Stimulated activated naive CD8-positive, alpha-beta T cell treated with anti-CD3 and anti-CD28 coated beads, Interleukin-15, Interleukin-2, amounts not matched to agents 100 U/mL and 50 U/mL, for 24 hours (primary cell): Measurements from ENCODE around the gene C3.
"Not testable (repeated sequence)": the region's sequence is repeated elsewhere in the genome, so short reads cannot be mapped to it uniquely, and the experiment has no call there.

Experiments
- ATAC-seq: fragments of 150-1000 bp; cut with Tn5 transposase; one replicate; pipeline ENCODE4 v1.10.0; 2021
- DNase-seq: peaks from one replicate; pipeline ENCODE4 v3.0.0; 2021

The C3 gene

DNA sequence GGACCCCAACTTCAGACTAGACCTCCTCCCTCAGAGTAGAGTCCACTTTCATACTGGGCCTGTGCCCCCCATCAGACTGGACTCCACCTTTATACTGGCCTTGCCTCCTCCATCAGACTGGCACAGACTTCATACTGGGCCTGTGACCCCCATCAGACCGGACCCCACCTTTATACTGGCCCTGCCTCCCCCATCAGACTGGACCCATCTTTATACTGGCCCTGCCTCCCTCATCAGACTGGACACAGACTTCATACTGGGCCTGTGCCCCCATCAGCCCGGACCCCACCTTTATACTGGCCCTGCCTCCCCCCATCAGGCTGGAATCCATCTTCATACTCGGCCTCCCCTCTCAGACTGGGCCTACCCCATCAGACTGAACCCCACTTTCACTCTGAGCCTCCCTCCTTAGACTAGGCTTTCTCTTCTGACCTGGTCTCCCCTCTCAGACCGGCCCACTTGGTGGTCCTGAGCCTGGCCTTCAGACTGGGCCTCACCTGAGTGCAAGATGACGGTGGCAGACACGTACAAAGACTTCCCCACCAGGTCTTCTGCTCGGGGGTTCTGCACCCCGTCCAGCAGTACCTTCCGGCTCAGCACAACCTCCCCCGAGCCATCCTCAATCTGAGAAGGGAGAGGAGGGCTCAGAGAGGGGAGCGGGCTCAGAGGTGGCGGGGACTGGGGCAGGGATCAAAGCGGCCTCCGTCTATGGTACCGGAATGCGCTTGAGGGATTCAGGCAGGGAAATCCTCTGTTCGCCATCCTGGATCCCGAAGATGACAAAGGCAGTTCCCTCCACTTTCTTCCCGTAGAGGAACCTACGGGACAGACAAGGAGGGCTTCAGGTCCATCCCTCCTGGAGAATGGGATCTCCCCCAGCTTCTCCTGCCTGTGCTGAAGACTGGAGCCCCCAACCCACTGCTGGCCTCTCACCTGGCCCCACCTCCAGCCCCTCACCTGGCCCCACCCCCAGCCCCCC is 7.5 kb downstream of the C3 start:
- ATAC-seq, result no peak

DNA sequence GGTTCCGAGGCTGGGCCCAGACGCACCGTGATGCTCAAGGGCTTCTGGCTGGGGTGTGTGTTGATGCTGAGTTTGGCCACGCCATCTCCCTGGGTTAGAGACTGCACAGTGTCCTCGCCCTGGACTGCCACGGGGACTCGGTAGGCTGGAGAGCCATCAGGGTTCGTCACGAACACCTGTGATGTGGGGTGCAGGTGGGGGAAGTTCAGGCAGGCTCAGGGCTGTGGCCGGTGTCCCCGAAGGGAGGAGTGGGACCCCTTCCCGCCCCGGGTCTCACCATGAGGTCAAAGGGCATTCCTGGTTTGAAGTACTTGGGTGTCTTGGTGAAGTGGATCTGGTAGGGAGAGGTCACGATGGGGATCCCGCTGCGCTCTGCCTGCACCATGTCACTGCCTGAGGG is 8.2 kb downstream of the C3 start:
- no peak for ATAC-seq

More for the DNA sequence above, 7.5 kb downstream of the C3 start:
- DNase-seq, result no peak

DNA sequence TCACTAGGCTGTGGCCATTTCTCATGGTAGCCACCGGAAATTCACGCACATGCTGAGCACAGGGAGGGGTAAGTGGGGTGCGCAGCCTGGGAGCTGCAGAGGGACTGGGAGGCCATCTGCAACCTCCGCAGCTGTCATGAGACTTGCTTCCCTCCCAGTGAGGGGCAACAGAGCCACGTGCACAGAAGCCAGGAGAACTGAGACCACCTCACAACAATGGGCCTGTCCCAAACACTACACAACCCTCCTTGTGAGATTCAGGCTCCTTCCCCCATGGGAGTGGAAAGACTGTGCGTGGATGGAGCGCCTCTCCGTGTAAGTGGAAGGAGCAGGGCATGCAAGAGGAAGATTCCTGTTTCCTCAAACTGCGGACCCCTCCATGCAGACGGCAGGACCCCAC is 8.8 kb downstream of the C3 start:
- ATAC-seq, result no peak
- no peak for DNase-seq

More for the DNA sequence above, 8.2 kb downstream of the C3 start:
- DNase-seq, result no peak

DNA sequence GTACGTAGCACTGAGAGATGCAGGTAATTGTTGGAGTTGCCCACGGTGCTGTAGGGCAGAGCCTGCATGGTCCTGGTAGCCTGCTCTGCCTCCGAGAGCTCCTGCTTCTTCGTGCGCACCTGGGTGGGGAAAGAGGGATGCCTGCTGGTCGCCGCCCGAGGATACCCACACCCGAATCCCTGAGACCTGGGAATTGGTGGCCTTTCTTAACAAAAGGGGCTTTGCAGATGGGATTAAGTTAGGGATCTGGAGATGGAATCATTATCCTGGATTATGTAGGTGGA is 9.4 kb downstream of the C3 start:
- DNase-seq (no peak), ATAC-seq (no peak)

DNA sequence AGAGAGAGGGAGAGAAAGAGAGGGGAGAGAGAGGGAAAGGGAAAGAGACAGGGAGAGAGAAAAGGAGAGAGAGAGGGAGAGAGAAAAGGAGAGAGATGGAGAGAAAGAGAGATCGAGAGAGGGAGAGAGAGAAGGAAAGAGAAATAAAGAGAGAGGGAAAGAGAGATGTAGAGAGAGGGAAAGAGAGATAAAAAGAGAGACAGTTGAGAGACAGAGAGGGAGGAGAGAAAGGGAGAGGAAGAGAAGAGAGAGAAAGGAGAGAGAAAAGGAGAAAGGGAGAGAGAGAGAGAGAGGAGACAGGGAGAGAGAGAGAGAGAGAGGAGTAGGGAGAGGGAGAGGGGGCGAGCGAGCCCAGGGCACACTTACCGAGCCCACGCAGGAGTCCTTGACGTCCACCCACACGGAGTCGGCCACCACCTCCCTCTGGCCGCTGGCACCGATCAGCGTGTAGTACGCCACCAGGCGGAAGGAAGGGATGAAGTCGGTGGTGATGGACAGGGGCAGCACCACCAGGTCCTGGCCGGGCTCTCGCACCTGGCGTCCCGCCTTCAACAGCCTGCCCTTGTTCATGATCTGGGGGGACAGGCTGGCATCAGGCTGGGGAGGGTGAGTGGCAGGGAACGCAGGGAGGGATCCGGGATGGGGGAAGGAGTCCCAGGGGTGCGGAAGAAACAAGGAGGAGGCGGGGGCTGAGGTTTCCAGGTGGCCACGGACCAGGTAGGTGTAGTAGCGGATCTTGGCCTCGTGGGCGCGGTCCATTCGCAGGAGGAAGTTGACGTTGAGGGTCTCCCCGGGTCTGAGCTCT is 10.0 kb downstream of the C3 start:
- peak; percentile 27 for DNase-seq
- no peak for ATAC-seq

DNA sequence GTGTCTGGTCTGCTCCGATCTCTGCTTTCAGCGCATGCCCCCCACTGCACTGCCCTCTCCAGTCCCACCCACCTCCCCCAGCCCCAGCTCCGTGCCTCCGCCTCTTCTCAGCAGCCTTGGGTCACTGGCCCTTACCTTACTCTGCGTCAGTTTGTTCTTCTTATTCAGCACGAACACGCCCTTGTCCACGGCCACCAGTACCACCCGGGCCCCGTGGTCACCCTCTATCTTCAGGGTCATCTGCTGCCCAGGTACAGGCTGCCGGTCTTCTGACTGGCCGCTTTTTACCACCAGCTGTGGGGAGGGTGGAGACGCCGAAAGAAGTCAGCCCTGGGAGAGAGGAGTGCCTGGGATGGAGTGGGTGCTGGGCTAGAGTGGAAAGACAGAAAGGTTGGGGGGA is 10.9 kb downstream of the C3 start:
- no peak for DNase-seq

DNA sequence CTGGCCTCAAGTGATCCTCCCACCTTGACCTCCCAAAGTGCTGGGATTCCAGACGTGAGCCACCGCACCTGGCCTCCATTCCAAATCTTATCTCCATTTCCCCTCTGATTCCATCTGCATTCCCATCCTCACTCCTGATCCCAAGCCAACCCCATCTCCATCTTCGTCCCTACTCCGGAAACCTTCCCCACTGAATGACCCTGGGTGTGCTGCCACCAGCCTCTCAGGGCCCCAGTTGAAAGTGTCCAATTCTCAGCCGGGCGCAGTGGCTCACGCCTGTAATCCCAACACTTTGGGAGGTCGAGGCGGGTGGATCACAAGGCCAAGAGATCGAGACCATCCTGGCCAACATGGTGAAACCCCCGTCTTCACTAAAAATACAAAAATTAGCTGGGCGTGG is 11.5 kb downstream of the C3 start:
- not testable (repeated sequence) for DNase-seq, ATAC-seq

More for the DNA sequence above, 10.9 kb downstream of the C3 start:
- no peak for ATAC-seq

DNA sequence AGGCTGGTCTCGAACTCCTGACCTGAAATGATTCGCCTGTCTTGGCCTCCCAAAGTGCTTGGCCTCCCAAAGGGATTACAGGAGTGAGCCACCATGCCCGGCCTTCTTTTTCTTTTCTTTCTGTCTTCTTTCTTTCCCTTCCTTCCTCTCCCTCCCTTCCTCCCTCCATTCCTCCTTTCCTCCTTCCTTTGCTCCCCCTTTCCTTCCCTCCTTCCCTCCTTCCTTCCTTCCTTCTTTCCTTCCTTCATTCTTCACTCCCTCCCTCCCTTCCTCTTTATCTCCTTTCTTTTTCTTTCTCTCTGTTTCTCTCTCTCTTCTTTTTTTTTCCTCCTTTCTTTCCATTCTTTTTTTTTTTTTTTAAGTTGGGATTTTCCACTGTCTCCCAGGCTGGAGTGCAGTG is 12.1 kb downstream of the C3 start:
- DNase-seq (no peak), ATAC-seq (no peak)

DNA sequence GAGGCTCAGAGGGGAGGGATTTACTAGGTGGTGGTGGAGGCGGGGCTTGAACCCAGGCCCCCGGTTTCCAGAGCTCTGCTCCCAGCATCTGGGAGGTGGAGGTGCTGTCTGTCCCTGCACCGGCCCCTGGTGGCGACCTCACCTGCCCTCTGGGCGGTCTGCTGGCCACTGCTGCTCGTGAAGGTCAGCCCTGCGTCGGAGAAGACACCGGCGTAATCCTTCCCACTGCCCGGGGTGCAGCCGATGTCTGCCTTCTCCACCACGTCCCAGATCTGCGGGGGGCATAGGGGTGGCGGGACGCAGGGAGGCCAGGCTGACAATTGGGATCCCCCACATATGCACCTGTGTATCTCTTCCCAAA is 12.8 kb downstream of the C3 start:
- ATAC-seq, result no peak

DNA sequence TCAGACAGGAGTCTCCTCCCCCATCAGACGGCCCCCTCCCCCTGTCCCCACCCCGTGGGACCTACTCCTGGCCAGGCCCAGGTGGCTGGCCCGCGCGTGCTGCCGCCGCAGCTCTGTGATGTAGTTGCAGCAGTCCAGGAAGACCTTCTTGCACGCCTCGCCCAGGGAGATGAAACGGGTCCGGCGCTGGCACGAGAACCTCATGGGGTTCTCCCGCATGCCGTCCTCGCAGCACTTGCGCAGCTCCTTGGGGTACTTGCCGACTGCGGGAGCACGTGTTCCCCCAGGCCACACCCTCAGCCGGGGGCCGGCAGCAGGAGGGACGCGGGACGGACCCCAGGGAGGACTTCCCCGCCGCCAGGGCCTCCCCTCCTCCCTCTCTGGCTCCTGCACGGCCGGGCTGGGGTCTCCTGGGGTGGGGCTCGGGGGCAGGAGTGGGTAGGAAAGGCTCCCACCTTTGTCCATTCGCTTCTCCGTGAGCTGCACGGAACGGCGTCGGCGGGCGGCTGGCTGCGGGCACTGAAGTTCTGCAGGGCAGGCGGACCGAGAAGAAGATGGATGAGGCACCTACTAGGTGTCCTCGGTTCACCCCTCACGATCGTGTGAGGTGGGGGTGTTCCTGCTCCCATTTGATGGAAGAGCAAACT is 13.3 kb downstream of the C3 start:
- DNase-seq, result no peak

More for the DNA sequence above, 12.8 kb downstream of the C3 start:
- DNase-seq, result no peak

DNA sequence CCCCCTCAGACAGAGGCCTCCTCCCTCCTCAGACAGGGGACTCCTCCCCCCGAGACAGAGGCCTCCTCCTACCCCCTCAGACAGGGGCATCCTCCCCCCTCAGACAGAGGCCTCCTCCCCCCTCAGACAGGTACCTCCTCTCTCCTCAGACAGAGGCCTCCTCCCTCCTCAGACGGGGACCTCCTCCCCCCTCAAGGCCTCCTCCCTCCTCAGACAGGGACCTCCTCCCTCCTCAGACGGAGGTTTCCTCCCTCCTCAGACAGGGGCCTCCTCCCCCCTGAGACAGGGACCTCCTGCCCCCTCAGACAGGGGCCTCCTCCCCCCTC is 13.9 kb downstream of the C3 start:
- DNase-seq, result no peak
- ATAC-seq, result no peak

More for the DNA sequence above, 13.3 kb downstream of the C3 start:
- no peak for ATAC-seq

DNA sequence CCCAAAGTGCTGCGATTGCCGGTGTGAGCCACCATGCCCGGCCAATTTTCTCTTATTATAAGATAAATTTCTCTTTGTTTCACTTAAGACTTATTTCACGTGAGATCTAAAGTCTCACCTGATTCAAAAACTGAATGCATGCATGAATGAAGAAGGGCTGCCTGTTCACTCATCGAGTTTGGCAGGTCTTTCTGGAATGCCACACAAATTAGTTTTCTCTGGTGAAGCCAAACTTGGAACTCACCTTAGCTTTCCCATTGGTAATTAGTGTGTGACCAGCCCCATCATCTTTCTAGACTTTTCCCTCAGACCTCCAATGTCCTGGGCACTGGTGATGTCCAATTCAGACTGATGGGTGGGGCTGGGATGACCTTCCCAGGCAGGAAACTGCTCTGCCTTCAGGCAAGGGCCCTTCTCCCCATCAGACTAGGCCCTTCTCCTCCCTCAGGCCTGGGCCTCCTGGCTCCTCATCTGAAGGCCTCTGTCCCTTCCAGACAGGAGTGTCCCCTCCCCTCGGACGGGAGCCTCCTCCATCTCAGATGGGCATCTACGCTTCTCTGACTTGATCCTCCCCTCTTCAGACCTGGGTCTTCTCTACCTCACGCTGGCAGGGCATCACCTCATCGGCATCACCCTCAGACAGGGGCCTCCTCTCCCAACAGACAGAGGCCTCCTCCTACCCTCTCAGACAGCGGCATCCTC is 14.4 kb downstream of the C3 start:
- DNase-seq, result no peak
- no peak for ATAC-seq

DNA sequence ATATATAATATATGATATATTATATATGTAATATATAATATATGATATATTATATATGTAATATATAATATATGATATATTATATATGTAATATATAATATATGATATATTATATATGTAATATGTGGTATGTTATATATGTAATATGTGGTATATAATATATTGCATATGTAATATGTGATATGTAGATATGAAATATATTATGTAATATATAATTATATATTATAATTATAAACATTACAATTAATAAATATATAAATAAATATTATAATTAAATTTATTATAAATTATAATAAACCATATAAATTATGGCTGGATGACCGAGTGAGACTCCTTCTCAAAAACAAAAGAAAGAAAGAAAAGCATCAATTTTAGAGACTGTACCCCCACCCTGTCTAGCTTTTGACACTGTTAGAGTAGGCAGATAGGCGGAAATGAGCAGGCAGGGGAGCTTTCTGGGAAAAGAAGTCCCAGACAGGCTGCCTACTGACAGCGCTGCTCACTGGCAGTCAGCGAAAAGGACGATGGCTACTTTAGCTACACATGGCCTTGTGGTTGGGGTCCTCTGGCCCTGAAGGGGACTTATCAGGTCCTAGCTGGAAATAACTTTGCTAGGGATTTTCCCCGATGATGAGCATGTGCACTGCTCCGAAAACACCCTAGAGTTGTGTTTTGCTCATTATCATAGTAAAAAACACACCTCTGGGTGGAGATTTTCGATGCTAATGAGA is 19.7 kb downstream of the C3 start:
- ATAC-seq (no peak), DNase-seq (no peak)

DNA sequence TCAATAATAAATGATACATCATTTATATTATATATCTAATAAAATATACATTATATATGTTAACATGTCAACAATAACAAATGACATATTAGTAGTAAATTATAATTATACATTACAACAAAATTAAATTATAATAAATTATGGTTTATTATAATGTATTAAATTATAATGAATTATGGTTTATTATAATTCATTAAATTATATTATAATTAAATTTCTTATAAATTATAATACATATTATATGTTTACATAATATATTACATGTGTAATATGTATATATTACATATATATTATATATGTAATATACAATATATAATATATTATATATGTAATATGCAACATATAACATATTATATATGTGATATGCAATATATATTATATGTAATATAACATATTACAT is 20.5 kb downstream of the C3 start:
- DNase-seq (no peak), ATAC-seq (no peak)

DNA sequence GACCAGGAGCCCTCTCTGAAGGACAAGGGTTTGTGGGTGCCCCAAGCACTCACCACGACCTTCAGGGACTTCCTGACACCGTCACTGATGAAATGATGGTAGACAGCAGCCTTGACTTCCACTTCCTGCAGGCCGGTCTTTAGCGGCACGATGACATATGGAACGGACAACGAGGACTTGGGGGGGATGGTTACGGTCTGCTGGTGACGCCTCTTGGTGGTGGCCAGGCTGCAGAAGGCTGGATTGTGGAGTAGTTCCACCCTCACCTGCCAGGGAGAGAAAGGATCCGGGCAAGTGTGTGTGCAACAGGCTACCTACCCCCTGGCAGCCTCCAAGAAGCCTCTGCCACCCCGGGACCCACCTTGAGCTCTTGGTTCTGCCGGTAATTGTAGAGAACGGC is 23.2 kb downstream of the C3 start:
- DNase-seq (peak; percentile 23), ATAC-seq (no peak)

DNA sequence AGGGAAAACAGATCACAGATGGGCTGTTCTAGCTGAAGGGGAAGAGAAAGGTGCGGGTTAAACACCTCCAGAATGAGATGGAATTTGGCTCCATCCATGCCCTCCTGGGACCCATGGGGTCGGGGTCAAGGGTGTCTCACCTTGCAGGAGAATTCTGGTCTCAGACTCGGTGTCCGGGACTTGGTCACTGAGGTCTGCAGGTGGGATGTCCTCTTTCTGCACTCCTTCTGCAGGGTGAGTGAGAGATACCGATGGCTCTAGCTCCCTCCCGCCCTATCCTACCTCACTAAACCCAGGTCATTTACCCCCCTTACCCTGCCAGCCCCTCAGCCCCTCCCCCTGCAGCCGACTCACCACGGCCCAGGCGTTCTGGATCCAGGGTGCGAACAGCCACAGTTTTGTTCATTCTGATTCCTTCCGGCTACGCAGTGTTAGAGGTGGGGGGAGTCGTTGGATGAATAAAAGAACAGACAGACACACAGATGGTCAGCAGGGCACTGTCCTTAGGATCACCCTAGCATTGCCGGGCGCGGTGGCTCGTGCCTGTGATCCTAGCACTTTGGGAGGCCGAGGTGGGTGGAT is 24.1 kb downstream of the C3 start:
- no peak for DNase-seq
- no peak for ATAC-seq

DNA sequence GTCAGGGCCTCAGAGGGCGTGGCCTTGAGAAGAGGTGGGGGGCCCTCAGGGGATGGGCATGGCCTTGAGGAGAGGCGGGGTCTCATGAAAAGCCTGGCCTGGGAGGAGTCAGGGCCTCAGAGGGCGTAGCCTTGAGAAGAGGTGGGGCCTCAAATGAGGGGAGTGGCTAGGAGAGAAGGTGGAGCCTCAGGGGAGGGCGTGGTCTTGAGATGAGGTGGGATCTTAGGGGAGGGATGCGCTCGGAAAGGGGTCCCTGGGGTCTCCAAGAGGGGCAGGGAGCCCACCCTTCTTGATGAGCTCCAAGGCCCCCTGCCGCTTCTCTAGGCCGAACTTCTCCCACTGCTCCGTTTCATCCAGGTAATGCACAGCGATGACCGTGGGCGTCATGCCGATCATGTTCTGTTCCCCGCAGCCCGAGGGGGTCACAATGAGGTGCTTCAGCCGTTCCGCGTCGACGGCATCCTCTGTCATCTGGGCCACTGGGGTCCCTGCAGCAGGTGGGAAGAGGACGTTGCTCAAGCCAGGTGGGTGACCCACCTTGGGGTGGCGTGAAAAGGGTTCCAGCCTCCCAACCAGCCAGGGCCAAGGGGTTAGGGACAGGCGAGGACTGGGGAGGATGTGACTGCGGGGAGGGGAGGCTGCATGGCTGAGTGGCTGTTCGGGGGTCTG is 26.2 kb downstream of the C3 start:
- peak; percentile 75 for ATAC-seq

DNA sequence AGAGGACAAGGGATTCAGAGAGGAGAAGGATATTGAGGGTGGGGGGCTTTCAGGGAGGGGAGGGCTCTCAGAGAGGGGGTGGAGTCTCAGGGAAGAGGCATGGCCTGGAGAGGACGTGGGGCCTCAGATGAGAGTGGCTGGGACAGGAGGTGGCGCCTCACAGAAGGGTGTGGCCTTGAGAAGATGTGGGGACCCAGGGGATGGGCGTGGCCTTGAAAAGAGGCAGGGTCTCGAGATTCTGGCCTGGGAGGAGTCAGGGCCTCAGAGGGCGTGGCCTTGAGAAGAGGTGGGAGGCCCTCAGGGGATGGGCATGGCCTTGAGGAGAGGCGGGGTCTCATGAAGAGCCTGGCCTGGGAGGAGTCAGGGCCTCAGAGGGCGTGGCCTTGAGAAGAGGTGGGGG is 26.8 kb downstream of the C3 start:
- no peak for ATAC-seq
- DNase-seq, result no peak

More for the DNA sequence above, 26.2 kb downstream of the C3 start:
- DNase-seq, result peak; percentile 28

DNA sequence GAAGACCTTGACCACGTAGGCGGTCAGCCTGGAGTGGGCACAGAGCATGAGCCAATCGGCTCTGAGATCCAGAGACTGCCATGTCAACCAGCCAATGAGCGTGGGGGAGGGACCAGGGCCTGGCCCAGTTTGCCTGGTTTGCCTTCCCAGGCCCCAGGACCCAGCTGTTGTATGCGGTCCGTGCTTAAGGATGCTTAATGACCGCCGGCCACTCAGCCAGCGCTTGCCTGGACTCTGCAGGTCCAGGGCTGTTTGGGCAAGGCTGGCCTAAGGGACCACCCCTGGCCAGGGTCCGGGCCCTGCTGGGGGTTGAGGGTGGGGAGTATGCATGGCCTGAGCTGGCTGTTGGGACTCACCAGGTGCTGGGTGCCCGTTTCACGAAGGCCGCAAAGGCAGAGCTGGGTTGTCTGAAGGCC is 27.4 kb downstream of the C3 start:
- no peak for DNase-seq
- no peak for ATAC-seq

DNA sequence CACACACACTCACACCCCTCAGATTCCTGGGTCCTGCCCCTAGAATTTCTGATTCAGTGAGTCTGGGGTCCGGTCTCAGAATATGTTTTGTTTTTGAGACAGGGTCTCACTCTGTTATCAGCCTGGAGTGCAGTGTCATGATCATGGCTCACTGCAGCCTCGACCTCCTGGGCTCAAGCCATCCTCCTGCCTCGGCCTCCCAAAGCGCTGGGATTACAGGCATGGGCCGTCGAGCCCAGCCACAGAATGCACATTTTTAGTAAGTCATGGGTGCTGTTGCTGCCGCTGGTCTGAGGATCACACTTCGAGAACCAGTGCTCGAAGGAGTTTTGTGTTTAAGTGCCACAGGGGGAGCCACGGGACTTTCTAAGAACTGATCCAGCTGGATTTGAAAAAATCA is 28.4 kb downstream of the C3 start:
- no peak for DNase-seq
- no peak for ATAC-seq

DNA sequence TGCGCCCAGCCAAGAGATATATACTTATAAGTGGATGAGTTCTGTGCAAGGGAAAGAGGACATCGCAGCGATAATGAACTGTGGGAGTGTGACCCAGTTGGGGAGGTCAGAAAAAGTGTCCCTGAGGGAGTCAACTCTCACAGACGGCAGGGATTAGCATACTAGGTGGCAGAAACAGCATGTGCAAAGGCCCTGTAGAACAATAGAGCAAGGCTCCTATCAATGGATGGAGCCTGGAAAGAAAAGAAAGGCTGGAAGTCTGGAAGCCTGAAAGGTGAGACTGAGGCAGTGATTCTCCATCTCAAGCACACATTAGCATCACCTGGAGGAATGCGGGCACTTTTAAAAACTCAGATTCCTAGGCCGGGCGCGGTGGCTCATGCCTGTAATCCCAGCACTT is 29.1 kb downstream of the C3 start:
- no peak for ATAC-seq
- DNase-seq, result no peak
